Stimulated activated CD8-positive, alpha-beta memory T cell treated with anti-CD3 and anti-CD28 coated beads, Interleukin-15, amount 100 ng/mL, for 48 hours (primary cell): ENCODE results near the gene CEP41.

Experiments used
- DNase-seq, 2 donors: peaks; one replicate each; pipeline ENCODE4 v3.0.0-alpha.2; 2020; ENCODE audit warnings: low read depth in 2 of 2

CEP41 gene

DNA sequence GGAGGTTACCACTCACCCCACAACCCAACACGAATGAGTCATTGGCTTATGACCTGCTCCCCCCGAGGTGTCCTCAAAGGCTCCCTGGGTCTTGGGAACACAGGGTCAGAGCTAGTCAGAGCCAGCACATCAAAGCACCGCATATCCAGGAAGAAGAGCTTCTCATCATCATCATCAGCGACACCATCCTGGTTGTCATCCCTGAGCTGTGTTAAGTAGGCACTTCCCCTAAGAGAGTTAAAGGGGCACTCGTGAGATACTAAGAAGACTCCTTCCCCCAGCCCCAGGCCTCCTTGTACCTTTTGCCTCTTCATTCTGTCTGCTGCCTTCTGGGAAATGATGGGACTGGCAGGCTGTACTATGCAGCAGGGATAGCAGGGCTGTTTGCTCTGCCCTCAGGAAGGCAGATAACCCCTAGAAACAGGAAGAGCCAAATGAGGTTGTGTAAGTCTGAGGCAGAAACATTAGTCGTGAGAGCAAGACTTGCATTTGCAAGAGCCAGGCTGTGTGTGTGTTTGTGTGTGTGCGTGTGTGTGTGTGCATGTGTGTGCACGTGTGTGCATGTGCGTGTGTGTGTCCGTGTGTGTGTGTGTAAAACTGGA lies 71.6 kb downstream of the CEP41 start:
- no peak for DNase-seq

DNA sequence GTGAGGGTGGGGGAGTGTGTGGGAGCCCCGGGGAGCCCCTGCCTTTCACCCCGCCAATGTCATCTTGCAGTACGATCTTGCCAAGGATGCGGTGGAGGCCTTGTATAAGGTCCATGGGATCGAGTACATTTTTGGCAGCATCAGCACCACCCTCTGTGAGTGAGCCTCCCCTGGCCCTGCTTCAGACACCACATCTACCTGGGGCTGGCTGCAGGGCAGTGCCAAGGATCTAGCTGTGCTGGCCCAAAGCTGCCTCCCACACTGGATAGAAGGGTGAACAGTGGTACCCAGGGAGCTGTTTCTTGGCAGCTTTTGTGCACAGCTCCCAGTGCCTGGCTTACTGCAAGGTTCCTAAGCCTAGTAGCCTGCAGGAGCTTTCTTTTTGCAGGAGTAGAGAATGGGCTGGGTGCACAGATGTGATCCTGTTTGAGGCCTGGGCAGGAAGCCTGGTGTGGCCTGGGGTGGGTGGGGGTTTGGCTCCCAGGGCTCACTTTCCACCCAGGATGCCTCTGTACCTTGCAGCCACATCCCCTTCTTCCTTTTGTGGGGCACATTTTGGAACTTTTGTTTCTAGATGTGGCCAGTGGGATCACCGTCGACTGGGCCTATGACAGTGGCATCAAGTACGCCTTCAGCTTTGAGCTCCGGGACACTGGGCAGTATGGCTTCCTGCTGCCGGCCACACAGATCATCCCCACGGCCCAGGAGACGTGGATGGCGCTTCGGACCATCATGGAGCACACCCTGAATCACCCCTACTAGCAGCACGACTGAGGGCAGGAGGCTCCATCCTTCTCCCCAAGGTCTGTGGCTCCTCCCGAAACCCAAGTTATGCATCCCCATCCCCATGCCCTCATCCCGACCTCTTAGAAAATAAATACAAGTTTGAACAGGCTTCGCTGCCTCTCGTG lies 72.7 kb downstream of the CEP41 start:
- no peak for DNase-seq

DNA sequence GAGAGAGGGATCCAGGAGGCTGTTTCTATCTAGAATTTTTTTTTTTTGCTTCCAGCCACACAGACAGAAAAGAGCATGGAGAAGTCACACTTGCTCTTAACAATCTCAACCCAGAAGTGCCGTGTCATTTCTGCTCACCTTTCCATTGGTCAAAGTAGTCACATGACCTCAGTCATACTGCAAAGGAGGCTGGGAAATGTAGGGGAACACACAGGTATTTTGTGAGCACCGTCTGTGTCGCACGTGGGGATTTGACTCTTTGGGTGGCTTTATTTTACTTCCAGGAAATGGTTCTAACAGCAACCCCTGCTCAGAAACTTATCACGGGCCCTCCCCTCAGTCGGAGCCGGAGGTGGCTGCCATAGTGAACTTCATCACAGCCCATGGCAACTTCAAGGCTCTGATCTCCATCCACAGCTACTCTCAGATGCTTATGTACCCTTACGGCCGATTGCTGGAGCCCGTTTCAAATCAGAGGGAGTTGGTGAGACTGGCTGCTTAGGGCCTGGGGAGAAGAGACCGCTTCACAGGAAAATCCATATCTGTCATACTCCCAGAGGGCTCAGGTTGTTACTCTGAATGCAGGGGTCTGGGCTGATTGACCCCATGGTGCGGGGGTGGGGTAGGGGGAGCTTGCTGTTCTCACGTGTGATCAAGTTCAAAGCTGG lies 73.6 kb downstream of the CEP41 start:
- no peak for DNase-seq

DNA sequence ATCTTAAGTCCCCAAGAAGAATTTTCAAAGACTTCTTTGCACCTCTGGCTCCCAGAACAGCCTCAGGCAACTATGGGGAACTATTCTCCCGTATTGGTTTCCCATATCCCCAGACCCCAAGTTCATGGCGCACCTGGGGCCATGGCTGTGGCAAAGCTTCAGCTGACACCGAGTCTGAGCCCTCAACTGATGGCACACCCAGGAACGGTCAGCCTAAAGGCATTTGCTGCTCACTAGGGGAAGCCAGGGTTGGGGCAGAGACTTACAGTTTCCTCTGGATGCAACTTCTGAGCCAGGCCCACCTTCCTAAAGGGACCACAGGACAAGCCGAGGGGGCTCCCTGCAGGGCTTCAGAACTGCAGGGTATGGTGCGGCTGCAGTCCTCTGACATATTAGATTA lies 74.3 kb downstream of the CEP41 start:
- no peak for DNase-seq

DNA sequence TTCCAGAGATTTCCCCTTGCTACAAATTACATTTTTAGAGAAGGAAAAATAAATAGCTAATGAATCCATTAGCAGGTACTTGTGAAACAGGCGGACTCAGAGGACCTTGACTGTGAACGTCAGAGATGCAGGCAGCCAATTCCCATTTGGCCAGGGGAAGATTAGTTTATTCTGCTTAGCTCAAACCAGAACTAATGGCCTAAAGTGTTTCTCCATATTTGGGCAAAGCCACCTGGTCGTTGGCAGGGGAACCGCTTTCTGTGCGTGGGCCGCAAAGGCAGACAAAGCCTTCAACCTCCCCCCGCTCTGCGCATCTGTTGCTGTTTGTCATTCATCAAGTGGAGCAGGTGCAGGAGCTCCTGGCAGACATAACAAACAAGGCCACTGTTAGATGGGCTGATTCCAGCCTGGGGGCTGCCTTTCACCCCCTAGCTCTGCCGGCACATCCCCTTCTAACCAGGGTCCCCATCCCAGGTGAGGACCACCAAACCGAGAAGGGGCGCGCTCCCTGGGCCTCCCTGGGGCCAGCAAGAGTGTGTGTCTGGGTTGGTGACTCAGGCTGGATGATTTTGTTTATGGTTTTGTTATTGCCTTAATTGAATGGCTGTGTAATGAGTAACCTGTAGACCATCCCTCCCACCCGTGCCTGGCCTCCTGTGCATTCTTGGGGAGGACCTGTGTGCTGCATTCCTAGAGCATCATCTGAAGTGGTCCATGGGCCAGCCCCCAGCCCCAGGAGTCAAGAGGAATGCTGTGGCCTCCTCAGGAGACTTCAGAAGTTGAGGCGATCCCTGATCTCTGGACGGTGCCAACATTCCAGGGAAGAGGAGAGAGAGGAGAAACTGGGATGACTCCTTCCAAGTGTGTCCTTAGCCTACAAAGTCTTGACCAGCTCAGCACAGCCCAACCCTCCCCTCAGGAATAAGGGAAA lies 75.0 kb downstream of the CEP41 start:
- peak in 1 of 2 donors; percentile 11 for DNase-seq

DNA sequence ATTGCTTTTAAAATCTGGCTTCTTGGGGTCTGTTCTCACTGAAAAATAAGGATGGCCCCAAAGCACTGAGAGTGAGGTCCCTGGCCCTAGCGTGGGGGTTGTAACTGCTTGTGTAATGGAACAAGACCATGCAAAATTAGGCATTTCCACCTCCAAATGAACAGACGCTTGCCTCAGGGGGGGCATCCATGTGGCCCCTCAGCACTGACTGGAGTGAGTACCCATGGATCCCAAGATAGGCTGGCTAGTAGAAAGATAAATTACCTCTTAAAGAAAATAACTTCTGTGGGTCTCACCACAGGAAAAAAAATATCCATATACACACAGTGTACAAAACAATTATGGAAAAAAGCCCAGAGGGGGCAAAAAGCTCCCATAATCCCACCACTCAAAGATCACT lies 75.7 kb downstream of the CEP41 start:
- no peak for DNase-seq

DNA sequence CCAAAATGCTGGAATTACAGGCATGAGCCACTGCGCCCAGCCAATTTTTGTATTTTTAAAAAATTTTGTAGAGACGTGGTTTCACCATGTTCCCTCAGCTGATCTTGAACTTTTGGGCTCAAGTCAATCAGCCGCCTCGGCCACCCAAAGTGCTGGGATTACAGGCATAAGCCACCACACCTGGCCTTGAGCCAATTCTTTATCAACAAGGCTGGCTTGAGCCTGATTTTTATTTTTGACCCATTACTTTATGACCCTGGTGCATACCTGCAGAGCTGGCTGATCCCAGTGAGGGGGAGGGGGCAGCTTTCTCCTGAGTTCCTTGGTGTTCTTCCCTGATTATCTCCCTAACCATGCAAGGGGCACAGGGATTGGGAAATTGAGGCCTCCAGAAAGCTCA lies 76.4 kb downstream of the CEP41 start:
- DNase-seq, result no peak

DNA sequence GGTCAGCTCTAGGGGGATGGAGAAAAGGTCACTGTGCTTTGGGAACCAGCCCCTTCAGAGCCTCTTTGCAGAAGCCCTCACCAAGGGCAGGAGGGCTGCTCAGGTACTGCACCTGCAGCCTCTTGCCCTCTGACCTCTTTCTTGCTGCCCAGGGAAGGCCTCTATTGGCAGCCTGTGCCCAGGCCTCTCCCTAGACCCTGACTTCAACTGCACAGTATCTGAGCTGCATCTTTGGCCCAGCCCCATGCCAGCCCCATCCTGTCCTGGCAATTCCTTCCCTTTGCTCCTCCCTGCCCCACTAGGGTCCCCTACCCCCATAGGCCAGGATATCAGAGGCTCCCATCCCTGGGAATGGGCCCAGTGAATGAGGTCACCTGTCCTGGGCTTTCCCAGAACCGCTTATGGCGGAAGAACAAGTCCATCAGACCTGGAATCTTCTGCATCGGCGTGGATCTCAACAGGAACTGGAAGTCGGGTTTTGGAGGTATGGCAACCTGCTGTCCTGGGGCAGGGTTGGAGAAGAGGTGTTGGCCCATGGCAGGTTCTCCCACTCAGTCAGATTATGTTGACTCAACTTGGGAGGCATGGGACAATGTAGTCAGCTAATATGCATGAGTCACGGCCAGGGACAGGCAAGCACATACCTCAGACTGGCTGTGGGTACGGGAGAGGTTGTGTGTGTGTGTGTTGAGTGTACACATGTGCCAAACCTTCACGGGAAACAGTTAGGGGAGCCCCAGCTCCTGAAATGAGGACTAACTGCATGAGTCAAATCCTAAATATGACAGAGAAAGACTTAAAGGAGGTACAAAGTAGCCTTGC lies 77.6 kb downstream of the CEP41 start:
- DNase-seq, result peak; percentile 37 to 73

DNA sequence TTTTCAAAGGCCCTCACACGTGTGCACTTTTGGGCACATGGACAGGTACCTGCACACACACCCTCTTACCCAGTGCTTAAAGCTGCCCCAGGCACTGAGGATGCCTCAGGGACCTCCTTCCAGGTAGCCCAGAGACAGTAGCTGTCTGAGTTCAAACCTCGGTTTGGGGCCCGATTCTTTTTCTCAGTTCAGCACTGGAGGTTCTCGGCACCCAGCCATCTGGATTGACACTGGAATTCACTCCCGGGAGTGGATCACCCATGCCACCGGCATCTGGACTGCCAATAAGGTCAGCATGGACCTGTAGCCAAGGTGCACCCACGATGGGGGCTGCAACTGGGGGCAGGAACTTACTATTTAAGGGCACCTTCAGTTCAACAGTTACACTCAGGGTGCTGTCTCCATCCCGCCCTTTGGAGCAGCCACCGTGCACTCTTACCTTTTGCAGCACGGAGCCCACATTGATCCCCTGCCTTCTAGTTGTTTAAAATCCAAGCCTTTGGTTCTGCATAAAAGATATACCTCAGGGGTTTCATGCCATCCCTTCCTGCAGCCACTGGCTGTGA lies 78.5 kb downstream of the CEP41 start:
- DNase-seq, result no peak

DNA sequence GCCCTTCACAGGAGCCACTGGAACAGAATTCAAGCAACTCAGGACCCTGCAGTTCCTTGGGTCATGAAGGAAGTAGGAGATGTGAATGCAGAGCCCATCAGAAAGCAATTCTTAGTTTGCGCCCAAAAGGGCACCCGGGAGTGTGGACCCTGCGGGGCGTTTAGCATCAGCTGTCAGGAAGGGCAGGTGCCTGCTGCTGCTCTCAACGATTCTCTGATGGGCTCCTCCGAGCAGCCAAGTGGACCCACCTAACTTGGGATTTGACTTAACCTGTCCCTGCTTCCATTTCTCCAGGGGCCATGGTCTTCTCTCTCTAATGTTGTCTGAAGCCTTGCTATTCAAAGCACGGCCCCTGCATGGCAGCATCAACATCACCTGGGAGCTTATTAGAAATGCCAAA lies 79.1 kb downstream of the CEP41 start:
- no peak for DNase-seq

DNA sequence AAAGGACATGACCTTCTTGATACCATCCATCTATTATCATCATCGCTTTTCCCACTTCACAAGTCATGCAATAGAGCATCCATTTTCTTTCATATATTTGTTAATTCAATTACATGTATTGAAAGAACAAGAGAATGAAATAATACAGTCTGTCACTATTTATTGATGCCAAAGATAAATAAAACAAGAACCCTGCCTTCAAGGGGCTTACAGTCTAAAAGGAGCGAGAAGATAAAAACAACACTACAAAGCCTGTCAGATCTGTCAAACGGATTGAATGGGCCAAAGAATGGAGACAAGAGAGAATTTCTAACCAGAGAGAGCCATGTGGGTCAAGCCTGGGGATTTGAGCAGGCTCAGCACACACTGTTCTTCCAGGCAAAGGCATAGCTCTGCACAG lies 80.3 kb downstream of the CEP41 start:
- DNase-seq, result no peak

DNA sequence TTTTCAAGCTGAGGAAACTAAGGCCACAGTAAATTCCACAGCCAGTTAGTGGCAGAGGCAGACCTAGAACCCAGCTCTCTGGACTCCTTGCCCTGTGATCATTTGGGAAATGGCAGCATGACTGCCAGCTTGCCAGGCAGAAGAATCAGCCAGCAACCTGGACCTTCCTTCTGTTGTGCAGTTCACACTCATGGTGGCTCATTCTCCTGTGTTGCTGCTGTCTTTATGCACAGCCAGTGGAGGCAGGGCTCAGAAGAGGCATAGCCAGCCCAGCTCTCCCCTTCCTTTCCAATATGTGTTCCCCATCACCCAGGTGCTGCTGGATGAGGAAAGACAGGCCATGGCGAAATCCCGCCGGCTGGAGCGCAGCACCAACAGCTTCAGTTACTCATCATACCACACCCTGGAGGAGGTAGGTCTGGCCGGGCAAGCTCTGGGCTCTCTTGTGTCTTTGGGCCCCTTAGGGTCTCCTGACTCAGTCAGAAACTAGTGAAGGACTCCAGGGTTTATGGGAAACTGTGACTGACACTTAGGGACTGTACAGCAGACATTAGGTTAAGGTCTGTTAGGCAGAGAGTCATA lies 81.4 kb downstream of the CEP41 start:
- no peak for DNase-seq

DNA sequence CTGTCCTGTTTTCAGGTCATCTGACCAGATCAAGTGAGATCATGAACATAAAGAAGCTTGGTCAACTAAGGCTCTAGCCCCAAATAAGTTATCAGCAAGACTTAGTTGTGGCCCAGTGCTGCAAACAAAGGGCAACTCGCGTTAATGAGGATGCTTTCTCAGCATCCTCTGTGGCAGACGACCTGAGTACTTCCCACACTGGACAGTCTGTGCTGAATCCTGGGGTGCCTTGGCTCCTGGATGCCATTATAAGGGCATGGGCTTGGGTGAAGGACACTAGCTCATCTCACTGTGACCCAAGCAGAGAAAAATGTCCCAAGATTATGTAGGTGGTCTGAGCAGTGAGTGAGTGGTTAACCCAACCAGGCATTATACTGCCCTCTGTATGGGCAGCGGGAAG lies 82.3 kb downstream of the CEP41 start:
- no peak for DNase-seq

DNA sequence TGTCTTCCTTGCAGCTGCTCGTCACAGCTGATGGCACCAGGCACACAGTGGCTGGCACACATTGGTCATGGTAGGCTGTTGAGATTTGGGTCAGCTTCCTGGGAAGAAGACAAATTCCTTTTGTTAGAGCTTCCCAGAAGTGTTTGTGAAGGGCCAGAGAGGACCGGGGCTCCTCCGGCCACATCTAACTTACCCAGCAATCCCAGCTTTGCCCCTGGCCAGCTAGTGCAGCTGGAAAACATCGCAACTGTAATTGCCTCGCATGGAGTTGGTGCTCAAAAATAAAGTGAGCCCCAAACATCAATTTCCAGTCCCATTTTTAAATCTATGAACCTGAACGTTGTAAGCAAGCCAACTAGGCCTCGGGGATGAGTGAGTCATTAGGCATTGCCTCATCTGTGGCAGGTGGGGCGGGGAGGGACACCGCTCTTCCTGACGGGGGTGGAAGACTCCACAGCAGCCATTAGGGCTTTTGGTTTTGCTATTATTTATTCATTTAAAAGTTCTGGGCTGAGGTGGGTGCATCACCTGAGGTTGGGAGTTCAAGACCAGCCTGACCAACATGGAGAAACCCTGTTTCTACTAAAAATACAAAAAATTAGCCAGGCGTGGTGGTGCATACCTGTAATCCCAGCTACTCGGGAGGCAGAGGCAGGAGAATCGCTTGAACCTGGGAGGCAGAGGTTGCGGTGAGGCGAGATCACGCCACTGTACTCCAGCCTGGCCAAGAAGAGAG lies 83.8 kb downstream of the CEP41 start:
- DNase-seq, result no peak

DNA sequence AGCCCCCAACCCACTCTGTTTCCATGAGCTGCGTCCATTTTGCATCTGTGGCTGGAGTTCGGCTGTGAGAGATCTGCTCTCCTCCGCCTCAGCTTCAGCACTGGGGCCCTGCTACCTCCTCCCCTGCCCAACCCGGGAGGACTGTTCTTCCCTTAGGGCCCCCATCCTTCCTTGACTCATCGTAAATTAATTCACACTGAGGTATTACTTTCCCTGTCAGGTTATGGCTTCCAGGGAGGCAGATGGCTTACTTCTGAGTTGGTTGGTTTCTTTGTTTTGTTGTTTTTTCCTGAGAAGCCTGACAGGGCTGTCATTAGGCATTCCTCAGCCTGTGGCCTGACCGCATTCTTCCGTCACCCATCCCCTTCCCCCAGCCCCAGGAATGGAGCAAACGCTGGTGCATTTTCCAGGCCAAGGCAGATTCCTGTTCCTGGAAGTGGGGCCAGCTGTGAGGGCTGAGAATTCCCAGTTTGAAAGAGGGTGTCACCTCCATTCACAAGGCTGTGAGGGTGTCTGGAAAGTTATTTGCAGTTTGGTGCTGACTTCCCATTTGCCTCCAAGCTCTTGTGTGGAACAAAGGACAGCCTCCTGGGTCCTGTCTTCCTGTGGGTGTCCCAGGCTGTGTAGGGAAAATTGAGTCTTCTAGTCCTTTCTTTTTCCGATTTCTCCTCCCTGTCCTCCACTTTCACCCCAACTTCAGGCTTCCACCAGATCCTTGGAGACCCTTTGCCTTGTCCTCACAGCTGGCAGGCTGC lies 84.5 kb downstream of the CEP41 start:
- DNase-seq, result no peak

DNA sequence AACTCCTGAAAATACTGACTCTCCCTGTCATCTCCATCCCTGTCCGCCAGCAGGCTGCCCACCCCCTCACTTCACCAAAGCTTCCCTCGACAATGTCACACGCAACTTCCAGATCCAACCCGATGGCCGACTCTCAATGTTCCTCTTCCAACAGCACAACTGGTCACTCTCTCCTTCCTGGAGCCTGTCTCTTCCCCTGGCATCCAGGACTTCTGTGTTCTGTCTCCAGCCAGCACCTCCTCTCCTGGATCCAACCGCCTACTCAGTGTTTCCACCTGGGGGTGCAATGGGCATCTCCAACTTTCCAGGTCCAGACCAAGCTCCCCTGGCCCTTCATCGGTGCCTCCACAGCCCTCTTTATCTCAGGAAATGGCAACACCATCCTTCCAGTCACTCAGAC lies 87.6 kb downstream of the CEP41 start:
- no peak for DNase-seq

DNA sequence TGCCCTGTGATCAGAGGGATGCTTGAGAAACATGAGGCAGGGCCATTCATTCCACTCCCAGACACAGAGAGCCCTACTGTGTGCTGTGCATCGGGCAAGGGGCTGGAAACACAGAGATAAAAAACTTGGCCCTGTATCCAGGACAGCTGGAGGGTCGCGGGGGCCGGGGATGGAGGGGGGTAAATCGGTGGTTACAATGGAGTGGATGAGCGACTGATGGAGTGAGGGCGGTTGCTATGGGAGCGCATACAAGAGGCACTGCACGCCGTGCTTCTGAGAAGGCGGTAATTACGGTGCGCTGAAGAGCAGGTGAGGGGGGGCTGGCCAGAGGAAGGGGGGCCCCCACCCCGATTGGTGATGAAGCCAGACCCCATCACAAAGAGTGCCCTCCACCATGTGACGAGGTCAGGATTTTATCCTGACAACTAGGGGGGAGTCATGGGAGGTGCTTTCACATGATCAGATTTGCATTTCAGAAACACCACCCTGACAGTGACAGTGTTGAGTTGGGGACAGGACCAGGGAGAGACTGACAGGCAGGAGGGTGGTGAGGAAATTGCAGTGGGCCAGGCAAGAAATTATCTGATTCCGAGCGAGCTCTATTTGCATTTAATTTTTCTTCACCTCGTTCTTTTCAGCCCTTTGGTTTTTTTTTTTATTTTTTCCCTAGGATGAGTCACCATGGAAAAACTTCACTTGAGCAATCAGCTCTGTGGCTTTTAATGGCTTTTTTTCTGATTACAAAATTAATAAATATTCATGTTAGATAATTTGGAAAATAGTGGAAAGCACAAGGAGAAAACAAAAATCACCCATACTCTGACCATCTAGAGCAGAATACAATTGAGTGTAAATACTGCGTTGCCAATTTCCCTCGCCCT lies 88.4 kb downstream of the CEP41 start:
- no peak for DNase-seq

DNA sequence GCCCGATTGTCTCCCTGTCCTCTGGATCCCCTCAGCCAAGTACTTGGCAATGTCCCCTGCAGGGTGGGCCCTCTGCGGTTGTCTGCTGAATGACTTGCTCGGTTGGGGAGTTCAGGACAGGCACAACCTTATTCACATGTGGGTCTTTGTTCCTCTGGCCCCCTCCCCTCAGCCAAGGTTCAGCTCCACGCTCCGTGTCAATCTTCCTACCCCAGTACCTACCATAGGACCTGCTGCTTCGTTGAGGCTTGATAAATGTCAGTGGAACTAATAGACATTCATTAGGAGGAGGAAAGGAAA lies 89.1 kb downstream of the CEP41 start:
- no peak for DNase-seq
